ENCODE results near the gene SKAP1. TPM values are rescaled to one million over a fixed set of nuclear protein-coding genes. Genes with fewer than 3 reads are reported as not detected.

Gene SKAP1
- total RNA-seq, 2 experiments from 2014 or later = 75.5 to 91.4 TPM

GRCh38 chr17:48102798-48103715, 327.0 kb downstream of the SKAP1 start:
- Mint-ChIP-seq H3K27ac (peak overlapping the region; percentile 80), H3K36me3 (peaks cover 13% of the 10 kb centered on the region), H3K4me1 (peaks cover 50% of the 10 kb centered on the region), H3K9me3 (ENCODE audit: low read depth) (no peaks in the 10 kb centered on the region), H3K27me3 (no peaks in the 10 kb centered on the region), H3K4me3 (peak overlapping the region; percentile 36)
- CTCF ChIA-PET = interaction anchor here (1.1 to 10.5 kb wide), 5 partner anchors 9 to 55 kb away, joined by 3 to 69 read pairs (median 3); partner anchors contain the start of gene NFE2L1
- ATAC-seq = no peak
- DNase-seq = peak; percentile 64

GRCh38 chr17:48102043-48102750, 327.8 kb downstream of the SKAP1 start:
- no peak for DNase-seq
- Mint-ChIP-seq H3K9me3 (ENCODE audit: low read depth) (no peaks in the 10 kb centered on the region), H3K4me3 (peak overlapping the region; percentile 91), H3K27ac (peak overlapping the region; percentile 88), H3K27me3 (no peaks in the 10 kb centered on the region), H3K36me3 (peaks cover 11% of the 10 kb centered on the region), H3K4me1 (peaks cover 49% of the 10 kb centered on the region)
- CTCF ChIA-PET = interaction anchor here (1.1 to 10.5 kb wide), 5 partner anchors 9 to 54 kb away, joined by 3 to 69 read pairs (median 7); partner anchors contain the start of gene NFE2L1
- ATAC-seq = no peak

GRCh38 chr17:48101012-48101720, 328.8 kb downstream of the SKAP1 start, which contains the start of gene CBX1:
TSS of gene CBX1 (minus strand) at chr17:48101478. CDS start at chr17:48077004, 24,474 bp downstream.
- ATAC-seq (peak; percentile 97), DNase-seq (peak; percentile 97)
- H3K4me3 Mint-ChIP-seq = peak within 1 kb of the TSS; percentile 91
- CTCF ChIA-PET = interaction anchor here (1.0 to 10.5 kb wide), 7 partner anchors 11 to 76 kb away, joined by 3 to 69 read pairs (median 9); partner anchors contain the start of gene NFE2L1
- H3K9me3 Mint-ChIP-seq (ENCODE audit: low read depth) = no peaks in the 10 kb centered on the region
- H3K4me1 Mint-ChIP-seq = peaks cover 49% of the 10 kb centered on the region
- no peaks in the 10 kb centered on the region for H3K27me3 Mint-ChIP-seq
- H3K36me3 Mint-ChIP-seq = peaks cover 11% of the 10 kb centered on the region
- H3K27ac Mint-ChIP-seq = peak within 1 kb of the TSS; percentile 88

- no peaks in the 10 kb centered on the region for H3K27me3 Mint-ChIP-seq
- CTCF ChIA-PET = interaction anchor here (1.0 to 10.5 kb wide), 9 partner anchors 12 to 75 kb away, joined by 3 to 69 read pairs (median 7); partner anchors contain the start of gene NFE2L1
- peaks cover 12% of the 10 kb centered on the region for H3K36me3 Mint-ChIP-seq
- H3K4me1 Mint-ChIP-seq = peaks cover 52% of the 10 kb centered on the region
- no peak for DNase-seq
- peak overlapping the region; percentile 88 for H3K27ac Mint-ChIP-seq
- peak overlapping the region; percentile 91 for H3K4me3 Mint-ChIP-seq
- ATAC-seq = no peak
- H3K9me3 Mint-ChIP-seq (ENCODE audit: low read depth) = no peaks in the 10 kb centered on the region
Measured at GRCh38 chr17:48100591-48101011, 329.4 kb downstream of the SKAP1 start.

- DNase-seq (no peak), ATAC-seq (no peak)
- H3K9me3 Mint-ChIP-seq (ENCODE audit: low read depth) = no peaks in the 10 kb centered on the region
- H3K27me3 Mint-ChIP-seq = no peaks in the 10 kb centered on the region
- CTCF ChIA-PET = interaction anchor here (1.2 to 10.5 kb wide), 8 partner anchors 8 to 75 kb away, joined by 3 to 69 read pairs (median 10); partner anchors contain the start of genes NFE2L1 and SNX11
- H3K4me3 Mint-ChIP-seq = peak overlapping the region; percentile 91
- no peak overlapping the region for H3K27ac Mint-ChIP-seq
- peaks cover 54% of the 10 kb centered on the region for H3K4me1 Mint-ChIP-seq
- peaks cover 12% of the 10 kb centered on the region for H3K36me3 Mint-ChIP-seq
Measured at GRCh38 chr17:48100160-48100559, 329.9 kb downstream of the SKAP1 start.

GRCh38 chr17:48095611-48096010, 334.4 kb downstream of the SKAP1 start:
- no peaks in the 10 kb centered on the region for H3K27me3 Mint-ChIP-seq
- peaks cover 24% of the 10 kb centered on the region for H3K4me1 Mint-ChIP-seq
- peaks cover 5% of the 10 kb centered on the region for H3K36me3 Mint-ChIP-seq
- DNase-seq (no peak), ATAC-seq (no peak)
- H3K9me3 Mint-ChIP-seq (ENCODE audit: low read depth) = no peaks in the 10 kb centered on the region
- CTCF ChIA-PET = interaction anchor here (0.9 to 10.5 kb wide), 5 partner anchors 12 to 498 kb away, joined by 3 to 69 read pairs (median 4); partner anchors contain the start of genes HOXB5 and SNX11
- H3K27ac Mint-ChIP-seq = no peak overlapping the region
- H3K4me3 Mint-ChIP-seq = no peak overlapping the region

GRCh38 chr17:48093341-48094045, 336.5 kb downstream of the SKAP1 start:
- Mint-ChIP-seq H3K27me3 (no peaks in the 10 kb centered on the region), H3K9me3 (ENCODE audit: low read depth) (no peaks in the 10 kb centered on the region), H3K36me3 (peaks cover 3% of the 10 kb centered on the region), H3K4me1 (peaks cover 13% of the 10 kb centered on the region), H3K27ac (no peak overlapping the region), H3K4me3 (no peak overlapping the region)
- DNase-seq (no peak), ATAC-seq (no peak)
- CTCF ChIA-PET = interaction anchor here (0.7 to 2.0 kb wide), 4 partner anchors 9 to 26 kb away, joined by 3 to 8 read pairs (median 4); no protein-coding TSS in a partner anchor

GRCh38 chr17:48084932-48085331, 345.1 kb downstream of the SKAP1 start:
- H3K4me1 Mint-ChIP-seq = peaks cover 12% of the 10 kb centered on the region
- DNase-seq (no peak), ATAC-seq (no peak)
- CTCF ChIA-PET = interaction anchor here (1.5 to 9.2 kb wide), 2 partner anchors 47 to 58 kb away, joined by 5 to 113 read pairs; no protein-coding TSS in a partner anchor
- H3K9me3 Mint-ChIP-seq (ENCODE audit: low read depth) = no peaks in the 10 kb centered on the region
- no peak overlapping the region for H3K27ac Mint-ChIP-seq
- H3K4me3 Mint-ChIP-seq = no peak overlapping the region
- no peaks in the 10 kb centered on the region for H3K36me3 Mint-ChIP-seq
- no peaks in the 10 kb centered on the region for H3K27me3 Mint-ChIP-seq

Small RNA genes lying within 50 kb of the gene (microRNA-seq; reads per million reads assigned to microRNA genes)
- gene MIR1203 = not detected

Other genes starting within 250 kb of the SKAP1 start
- gene HOXB1, start 100.8 kb upstream of the SKAP1 start, total RNA-seq = not detected
- 10 to 100 TPM; 17.2 to 17.5 TPM for gene HOXB2, start 114.9 kb upstream of the SKAP1 start, total RNA-seq
- gene HOXB4, start 148.1 kb upstream of the SKAP1 start, total RNA-seq = 1 to 10 TPM; 7.8 TPM
- 10 to 100 TPM; 11.9 to 12.9 TPM for gene HOXB3, start 160.0 kb upstream of the SKAP1 start, total RNA-seq
- under 1 TPM in 1 of 2 experiments, not detected in 1; 0.16 TPM for gene HOXB5, start 163.6 kb upstream of the SKAP1 start, total RNA-seq
- gene HOXB6, start 174.8 kb upstream of the SKAP1 start, total RNA-seq = 1 to 10 TPM in 1 of 2 experiments, under 1 TPM in 1; 0.58 to 1.1 TPM
- 1 to 10 TPM; 1.7 TPM for gene HOXB7, start 180.8 kb upstream of the SKAP1 start, total RNA-seq
- gene HOXB8, start 185.1 kb upstream of the SKAP1 start, total RNA-seq = 1 to 10 TPM in 1 of 2 experiments, under 1 TPM in 1; 0.38 to 1.4 TPM
- gene HOXB9, start 196.1 kb upstream of the SKAP1 start, total RNA-seq = 10 to 100 TPM in 1 of 2 experiments, 1 to 10 TPM in 1; 8.4 to 19.6 TPM